HG03558 (cell line): ENCODE data around the gene M1AP.

Experiments used
- ATAC-seq: cut with Tn5 transposase; IDR thresholded peaks from one replicate; pipeline ENCODE4 v1.9.1; 2021; ENCODE audit warnings: moderate number of reproducible peaks; ENCODE audit not compliant: unreplicated experiment; ENCODE audit errors: extremely low read depth

Gene M1AP

DNA sequence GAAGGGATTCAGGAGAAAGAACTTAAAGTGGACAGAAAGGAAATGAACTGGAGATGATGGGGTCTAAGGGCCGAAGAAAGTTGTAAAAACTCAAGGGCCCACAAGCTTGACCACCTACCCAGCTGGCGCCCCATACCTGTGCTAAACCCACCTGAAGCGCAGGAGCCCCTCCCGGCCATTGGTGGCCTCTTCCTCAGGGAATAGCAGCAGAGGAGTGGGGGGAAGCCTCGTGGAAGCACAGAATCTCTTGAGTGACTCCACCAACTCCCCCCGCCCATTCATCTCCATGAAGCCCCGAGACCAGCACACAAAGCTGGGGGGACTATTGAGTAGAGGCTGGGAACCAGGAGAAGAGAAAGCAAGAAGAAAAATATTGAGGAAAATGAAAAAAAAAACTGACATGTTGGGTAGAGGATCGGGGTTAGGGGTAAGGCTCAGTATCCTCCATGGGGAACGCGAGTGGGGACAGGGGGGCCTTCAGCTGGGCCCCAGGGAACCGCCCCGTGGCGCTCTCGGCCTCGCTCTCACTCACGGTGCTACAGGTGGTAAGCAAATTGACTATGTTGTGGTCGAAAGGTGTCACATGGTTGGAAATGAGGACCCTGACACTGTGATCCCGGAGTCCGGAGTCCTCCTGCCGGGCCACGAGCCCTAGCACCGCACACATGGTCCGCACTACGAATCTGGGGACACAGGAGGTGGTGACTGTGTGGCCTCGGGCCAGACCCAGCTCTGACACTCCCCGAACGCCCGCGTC, 119.4 kb downstream of the M1AP start:
- no peak for ATAC-seq

- ATAC-seq: no peak
Observed at GRCh38 chr2:74527741-74528140, 120.4 kb downstream of the M1AP start.

GRCh38 chr2:74526649-74527230, 121.4 kb downstream of the M1AP start:
- no peak for ATAC-seq

DNA sequence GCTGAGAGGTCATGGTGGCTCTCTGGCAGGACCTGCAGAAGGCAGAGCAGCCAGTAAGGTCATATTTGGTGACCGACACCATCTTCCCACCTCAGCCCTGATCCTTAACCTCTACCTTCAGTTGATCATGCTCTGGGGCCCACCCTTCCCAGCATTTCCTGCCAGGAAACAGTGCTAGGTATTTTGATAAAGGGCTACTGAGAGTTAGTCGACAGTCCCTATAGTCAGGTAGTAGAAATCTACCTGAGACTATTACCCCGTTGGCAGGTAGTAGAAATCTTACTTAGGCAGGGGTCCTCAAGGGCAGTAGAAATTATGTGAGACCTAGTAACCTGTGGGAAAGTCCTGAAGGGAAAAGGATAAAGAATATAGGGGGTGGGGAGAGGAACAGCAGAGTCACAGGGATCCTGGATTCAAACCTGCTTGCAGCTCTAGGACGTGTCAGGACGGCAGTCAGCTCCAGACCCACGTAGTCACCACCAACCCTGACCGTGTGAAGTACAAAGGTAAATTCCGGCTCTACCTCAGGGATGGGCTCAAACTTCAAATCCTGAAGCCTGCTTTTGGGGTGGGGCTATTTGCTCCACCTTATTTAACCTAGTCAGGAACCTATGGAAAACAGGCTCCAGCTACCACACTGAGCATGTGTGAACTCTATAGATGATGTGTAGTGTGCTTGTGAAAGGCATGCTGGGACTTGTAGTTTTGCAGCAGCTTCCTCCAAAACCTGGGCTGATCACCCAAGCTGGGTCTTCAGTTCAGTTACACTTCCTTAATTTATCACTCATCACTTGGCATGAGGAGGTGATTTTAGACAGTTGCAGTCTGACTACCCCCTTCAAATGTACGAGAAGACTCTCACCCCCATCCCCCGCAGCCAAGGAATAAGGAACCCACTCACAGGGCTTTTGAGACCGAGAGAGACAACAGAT, 122.1 kb downstream of the M1AP start, which contains the start of gene DQX1:
Gene DQX1 (minus strand): TSS at position 515 of the 932 bp plus-strand sequence. CDS start 502 bp downstream, at position 13.
- ATAC-seq: no peak

- no peak for ATAC-seq
Observed at GRCh38 chr2:74524955-74525716, 123.0 kb downstream of the M1AP start.

DNA sequence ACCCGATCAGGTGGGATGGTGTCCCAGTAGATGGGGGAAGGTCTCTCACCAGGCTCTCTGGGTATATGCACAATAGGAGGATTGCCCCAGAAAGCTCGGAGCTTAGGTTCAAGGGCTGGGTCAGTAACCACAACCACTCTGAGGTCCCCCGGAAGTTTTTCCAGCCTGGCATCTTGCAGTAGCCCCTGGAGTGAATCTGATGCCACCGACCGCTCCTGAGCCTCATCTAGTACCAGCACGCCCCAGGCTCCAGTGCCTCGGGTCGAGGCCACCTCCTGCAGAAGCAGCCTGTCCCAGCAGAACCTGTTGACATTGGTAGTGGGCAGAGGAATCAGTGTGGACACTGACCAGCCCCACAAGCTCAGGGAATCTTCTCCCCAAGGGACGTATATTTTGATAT, 124.1 kb downstream of the M1AP start:
- no peak for ATAC-seq

- ATAC-seq: no peak
Observed at GRCh38 chr2:74522516-74522915, 125.6 kb downstream of the M1AP start.

DNA sequence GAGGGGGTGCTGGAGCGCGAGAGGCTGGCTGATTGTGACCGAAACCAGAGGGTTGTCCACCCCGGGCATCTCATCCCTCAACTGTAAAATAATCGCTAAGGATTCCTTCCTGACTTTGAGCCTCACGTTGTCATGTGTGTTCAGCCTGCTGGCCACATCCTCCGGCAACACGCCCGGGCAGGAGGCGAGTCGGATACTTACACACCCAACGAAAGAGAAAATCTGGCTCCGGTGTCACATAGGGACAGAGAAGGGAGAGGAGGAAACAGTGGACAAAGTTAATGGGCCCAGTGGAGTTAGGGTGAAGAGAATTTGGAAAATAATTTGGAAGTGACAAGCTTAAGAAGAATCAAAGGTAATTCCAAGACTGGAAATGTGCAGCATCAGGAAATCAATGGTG, 131.5 kb downstream of the M1AP start:
- no peak for ATAC-seq

- no peak for ATAC-seq
Observed at GRCh38 chr2:74515981-74516633, 132.0 kb downstream of the M1AP start.

DNA sequence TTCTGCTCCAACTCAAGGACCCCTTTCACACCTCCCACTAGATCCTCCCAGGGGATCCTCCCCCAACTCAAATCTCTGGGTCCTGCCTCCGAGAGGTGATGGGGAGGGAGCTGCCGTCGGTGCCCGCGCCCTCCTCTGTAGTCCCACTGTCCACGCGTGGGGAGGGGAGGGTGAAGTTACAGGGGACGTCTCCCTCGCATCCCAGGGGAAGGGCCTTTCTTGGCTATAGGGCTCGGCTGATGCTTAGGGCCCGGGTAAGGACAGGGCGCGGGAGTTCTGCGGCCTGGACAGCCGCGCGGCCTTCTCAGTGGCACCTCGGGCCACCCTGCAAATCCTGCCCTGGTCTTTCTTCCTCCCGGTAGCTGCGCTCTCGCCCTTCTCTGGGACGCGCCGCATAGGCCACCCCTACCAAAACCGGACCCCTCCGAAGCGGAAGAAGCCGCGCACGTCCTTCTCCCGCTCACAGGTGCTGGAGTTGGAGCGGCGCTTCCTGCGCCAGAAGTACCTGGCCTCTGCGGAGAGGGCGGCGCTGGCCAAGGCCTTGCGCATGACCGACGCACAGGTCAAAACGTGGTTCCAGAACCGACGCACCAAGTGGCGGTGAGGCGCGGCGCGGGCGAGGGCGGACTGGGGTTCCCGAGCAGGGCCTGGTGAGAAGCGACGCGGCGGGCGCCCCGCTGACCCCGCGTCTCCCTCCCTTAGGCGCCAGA, 132.7 kb downstream of the M1AP start:
- ATAC-seq: no peak

GRCh38 chr2:74514368-74515270, 133.5 kb downstream of the M1AP start, which contains the start of gene TLX2:
TLX2 (plus strand) TSS chr2:74514450; CDS start chr2:74514807, 357 bp downstream.
- ATAC-seq: no peak

GRCh38 chr2:74513605-74514367, 134.3 kb downstream of the M1AP start:
- no peak for ATAC-seq

DNA sequence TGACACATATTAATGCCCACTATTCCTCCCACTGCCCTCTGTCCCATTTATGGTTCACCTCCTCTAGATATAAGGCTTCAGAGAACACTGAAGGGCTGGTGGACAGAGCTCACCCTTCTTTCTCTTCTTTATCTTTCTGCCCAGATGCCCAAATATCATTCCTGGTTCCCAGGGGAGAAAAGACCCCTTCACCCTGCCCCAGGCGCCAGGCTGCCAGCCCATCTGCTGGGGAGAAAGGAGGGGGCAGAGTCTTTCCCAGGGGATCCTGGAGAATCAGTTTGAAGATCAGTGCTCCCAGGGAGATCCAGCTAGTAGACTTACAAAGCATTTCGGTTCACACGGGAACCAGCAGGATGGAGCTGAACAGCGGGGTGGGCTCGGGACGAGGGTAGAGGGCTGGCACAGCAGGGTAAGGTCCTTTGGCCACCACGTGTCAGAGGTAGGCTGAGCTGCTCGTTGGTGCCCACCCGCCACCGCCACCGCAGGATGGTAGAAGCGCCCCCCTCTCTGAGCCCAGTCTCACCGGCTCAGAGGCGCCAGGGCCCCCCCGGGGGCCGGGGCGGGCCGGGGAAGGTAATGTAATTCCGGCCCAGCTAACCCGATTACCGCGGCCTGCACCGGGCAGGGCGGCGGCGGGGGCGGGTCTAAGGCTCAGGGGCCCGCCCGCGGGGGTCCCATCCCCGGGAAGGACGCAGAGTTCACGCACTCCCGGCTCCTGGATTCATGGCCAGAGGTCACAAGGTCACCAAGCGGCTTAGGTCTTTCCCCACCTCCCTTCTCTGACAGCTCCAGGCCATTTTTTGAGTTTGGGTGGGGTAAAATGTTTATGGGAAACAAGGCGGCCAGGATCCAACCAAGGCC, 135.2 kb downstream of the M1AP start:
- no peak for ATAC-seq

GRCh38 chr2:74511104-74511989, 136.8 kb downstream of the M1AP start:
- no peak for ATAC-seq

DNA sequence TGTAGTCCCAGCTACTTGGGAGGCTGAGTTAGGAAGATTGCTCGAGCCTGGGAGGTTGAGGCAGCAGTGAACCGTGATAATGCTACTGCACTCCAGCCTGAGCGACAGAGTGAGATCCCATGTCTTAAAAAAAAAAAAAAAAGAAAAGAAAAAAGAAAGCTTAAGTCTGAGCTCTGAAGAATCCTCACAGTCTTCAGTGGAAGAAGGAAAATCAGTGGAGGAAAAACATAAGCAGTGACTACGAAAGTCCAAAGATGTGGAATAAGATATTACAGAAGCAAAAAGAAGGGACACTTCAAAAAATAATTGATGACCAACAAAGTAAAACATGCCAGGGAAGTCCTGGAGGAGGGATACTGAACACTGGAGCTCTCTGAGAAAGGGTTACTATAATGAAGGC, 137.9 kb downstream of the M1AP start:
- no peak for ATAC-seq
